Measurements from ENCODE around the gene RNU1-4.
"Not testable (repeated sequence)": the region's sequence is repeated elsewhere in the genome, so short reads cannot be mapped to it uniquely, and the experiment has no call there.

RNU1-4 gene

GRCh38 chr1:16748710-16749109 is 8.4 kb downstream of the RNU1-4 start:
- H3K27ac ChIP-seq (ENCODE audit: low read depth, low read length); H2BK5ac ChIP-seq (ENCODE audit: low read depth, low read length, poor library complexity); H3K9me3 ChIP-seq (ENCODE audit: insufficient read depth, low read depth, low read length); H4K8ac ChIP-seq (ENCODE audit: low read depth, low read length); H3K27me3 ChIP-seq (ENCODE audit: insufficient read depth, low read length); DNase-seq; H3K79me1 ChIP-seq (ENCODE audit: low read length); H2BK120ac ChIP-seq (ENCODE audit: insufficient read depth, low read length, poor library complexity); H3K9ac ChIP-seq (ENCODE audit: low read length); H3K79me2 ChIP-seq (ENCODE audit: control insufficient read depth, insufficient read depth, low read length, poor library complexity); H2BK12ac ChIP-seq (ENCODE audit: low read length); H3K4me1 ChIP-seq (ENCODE audit: control insufficient read depth in 1 of 2, insufficient read depth in 2 of 2, low read length in 2 of 2); H3K36me3 ChIP-seq (ENCODE audit: control insufficient read depth in 1 of 2, insufficient read depth in 2 of 2, low read length in 2 of 2); H2AK5ac ChIP-seq (ENCODE audit: low read length); H3K4me3 ChIP-seq (ENCODE audit: low read depth, low read length); H3K4ac ChIP-seq (ENCODE audit: low read depth, low read length); H4K12ac ChIP-seq (ENCODE audit: low read depth, low read length); H3K18ac ChIP-seq (ENCODE audit: low read length); H3K4me2 ChIP-seq (ENCODE audit: low read length); H4K91ac ChIP-seq (ENCODE audit: low read depth, low read length); H2AFZ ChIP-seq (ENCODE audit: insufficient read depth, low read length, poor library complexity); H3K14ac ChIP-seq (ENCODE audit: low read length); H3K23ac ChIP-seq (ENCODE audit: low read length): not testable (repeated sequence)
- WGBS (ENCODE audit: extremely low coverage, insufficient coverage, insufficient read length), result no CpG with 5 or more reads among the region's 26 CpGs

GRCh38 chr1:16749910-16750888 is 9.9 kb downstream of the RNU1-4 start:
- H3K36me3 ChIP-seq (ENCODE audit: control insufficient read depth in 1 of 2, insufficient read depth in 2 of 2, low read length in 2 of 2); H4K12ac ChIP-seq (ENCODE audit: low read depth, low read length); H3K4ac ChIP-seq (ENCODE audit: low read depth, low read length); H4K8ac ChIP-seq (ENCODE audit: low read depth, low read length); H3K27ac ChIP-seq (ENCODE audit: low read depth, low read length); H3K9me3 ChIP-seq (ENCODE audit: insufficient read depth, low read depth, low read length); H3K18ac ChIP-seq (ENCODE audit: low read length); H2AFZ ChIP-seq (ENCODE audit: insufficient read depth, low read length, poor library complexity); H4K91ac ChIP-seq (ENCODE audit: low read depth, low read length); H3K9ac ChIP-seq (ENCODE audit: low read length); H2AK5ac ChIP-seq (ENCODE audit: low read length); DNase-seq; H3K4me2 ChIP-seq (ENCODE audit: low read length); H3K79me1 ChIP-seq (ENCODE audit: low read length); H2BK120ac ChIP-seq (ENCODE audit: insufficient read depth, low read length, poor library complexity); H2BK5ac ChIP-seq (ENCODE audit: low read depth, low read length, poor library complexity); H3K4me3 ChIP-seq (ENCODE audit: low read depth, low read length); H3K79me2 ChIP-seq (ENCODE audit: control insufficient read depth, insufficient read depth, low read length, poor library complexity); H2BK12ac ChIP-seq (ENCODE audit: low read length); H3K14ac ChIP-seq (ENCODE audit: low read length); H3K23ac ChIP-seq (ENCODE audit: low read length); H3K27me3 ChIP-seq (ENCODE audit: insufficient read depth, low read length); H3K4me1 ChIP-seq (ENCODE audit: control insufficient read depth in 1 of 2, insufficient read depth in 2 of 2, low read length in 2 of 2): not testable (repeated sequence)
- no CpG with 5 or more reads among the region's 19 CpGs for WGBS (ENCODE audit: extremely low coverage, insufficient coverage, insufficient read length)

- H4K8ac ChIP-seq (ENCODE audit: low read depth, low read length); H3K4me2 ChIP-seq (ENCODE audit: low read length); H2AK5ac ChIP-seq (ENCODE audit: low read length); H2BK5ac ChIP-seq (ENCODE audit: low read depth, low read length, poor library complexity); H4K91ac ChIP-seq (ENCODE audit: low read depth, low read length); H3K9ac ChIP-seq (ENCODE audit: low read length); H3K27ac ChIP-seq (ENCODE audit: low read depth, low read length); H3K14ac ChIP-seq (ENCODE audit: low read length); H3K36me3 ChIP-seq (ENCODE audit: control insufficient read depth in 1 of 2, insufficient read depth in 2 of 2, low read length in 2 of 2); H2BK12ac ChIP-seq (ENCODE audit: low read length); DNase-seq; H3K23ac ChIP-seq (ENCODE audit: low read length); H3K27me3 ChIP-seq (ENCODE audit: insufficient read depth, low read length); H3K4me3 ChIP-seq (ENCODE audit: low read depth, low read length); H3K9me3 ChIP-seq (ENCODE audit: insufficient read depth, low read depth, low read length); H3K79me2 ChIP-seq (ENCODE audit: control insufficient read depth, insufficient read depth, low read length, poor library complexity); H3K79me1 ChIP-seq (ENCODE audit: low read length); H4K12ac ChIP-seq (ENCODE audit: low read depth, low read length); H2AFZ ChIP-seq (ENCODE audit: insufficient read depth, low read length, poor library complexity); H2BK120ac ChIP-seq (ENCODE audit: insufficient read depth, low read length, poor library complexity); H3K18ac ChIP-seq (ENCODE audit: low read length); H3K4ac ChIP-seq (ENCODE audit: low read depth, low read length); H3K4me1 ChIP-seq (ENCODE audit: control insufficient read depth in 1 of 2, insufficient read depth in 2 of 2, low read length in 2 of 2): not testable (repeated sequence)
- WGBS (ENCODE audit: extremely low coverage, insufficient coverage, insufficient read length), result no CpG with 5 or more reads among the region's 3 CpGs
Measured at GRCh38 chr1:16752770-16753169, 12.5 kb downstream of the RNU1-4 start.

- H4K91ac ChIP-seq (ENCODE audit: low read depth, low read length); H3K4me3 ChIP-seq (ENCODE audit: low read depth, low read length); H2BK120ac ChIP-seq (ENCODE audit: insufficient read depth, low read length, poor library complexity); H3K18ac ChIP-seq (ENCODE audit: low read length); H2AK5ac ChIP-seq (ENCODE audit: low read length); H3K4me1 ChIP-seq (ENCODE audit: control insufficient read depth in 1 of 2, insufficient read depth in 2 of 2, low read length in 2 of 2); H4K8ac ChIP-seq (ENCODE audit: low read depth, low read length); H3K9me3 ChIP-seq (ENCODE audit: insufficient read depth, low read depth, low read length); H3K27me3 ChIP-seq (ENCODE audit: insufficient read depth, low read length); H3K9ac ChIP-seq (ENCODE audit: low read length); H3K36me3 ChIP-seq (ENCODE audit: control insufficient read depth in 1 of 2, insufficient read depth in 2 of 2, low read length in 2 of 2); H2AFZ ChIP-seq (ENCODE audit: insufficient read depth, low read length, poor library complexity); H3K79me1 ChIP-seq (ENCODE audit: low read length); H3K14ac ChIP-seq (ENCODE audit: low read length); DNase-seq; H3K27ac ChIP-seq (ENCODE audit: low read depth, low read length); H3K4ac ChIP-seq (ENCODE audit: low read depth, low read length); H3K79me2 ChIP-seq (ENCODE audit: control insufficient read depth, insufficient read depth, low read length, poor library complexity); H3K4me2 ChIP-seq (ENCODE audit: low read length); H2BK5ac ChIP-seq (ENCODE audit: low read depth, low read length, poor library complexity); H4K12ac ChIP-seq (ENCODE audit: low read depth, low read length); H2BK12ac ChIP-seq (ENCODE audit: low read length); H3K23ac ChIP-seq (ENCODE audit: low read length): not testable (repeated sequence)
- no CpG with 5 or more reads among the region's 1 CpG for WGBS (ENCODE audit: extremely low coverage, insufficient coverage, insufficient read length)
Measured at GRCh38 chr1:16755385-16755784, 15.1 kb downstream of the RNU1-4 start.
